ENCODE measurements around the gene CEP72. TPM values are rescaled to one million over a fixed set of nuclear protein-coding genes. Genes with fewer than 3 reads are reported as not detected.

CEP72 gene
- total RNA-seq, 2 donors from 2014 or later: 35.6 to 36.5 TPM

GRCh38 chr5:658103-658502 lies 46.0 kb downstream of the CEP72 start:
- Histone ChIP-seq H3K27me3 (ENCODE audit: control insufficient read depth, insufficient read depth, low read length, poor library complexity, severe bottlenecking) (no peaks in the 10 kb centered on the region), H3K4me3 (ENCODE audit: low read length) (no peak overlapping the region), H3K36me3 (ENCODE audit: control insufficient read depth, insufficient read depth, low read length) (peaks cover 62% of the 10 kb centered on the region), H3K9me3 (ENCODE audit: control insufficient read depth, low read length) (peaks cover 15% of the 10 kb centered on the region), H3K4me1 (ENCODE audit: control insufficient read depth, insufficient read depth, low read length) (no peaks in the 10 kb centered on the region), H3K9ac (ENCODE audit: extremely low read depth, low read length, poor library complexity, severe bottlenecking) (no peak overlapping the region), H3K27ac (ENCODE audit: low read depth, low read length) (no peak overlapping the region)
- Mint-ChIP-seq H3K9me3 (peaks cover 9% of the 10 kb centered on the region), H3K27ac (no peak overlapping the region), H3K4me1 (no peaks in the 10 kb centered on the region), H3K4me3 (no peak overlapping the region), H3K27me3 (ENCODE audit: insufficient read depth) (no peaks in the 10 kb centered on the region), H3K36me3 (ENCODE audit: low read depth) (peaks cover 60% of the 10 kb centered on the region)
- WGBS, 2 experiments (ENCODE audit: insufficient coverage in 1 of 2, insufficient read length in 1 of 2): 91 to 96% methylated on average over 4 to 5 of the region's 5 CpGs
- no peak for DNase-seq
- TF ChIP-seq CTCF (conservative IDR thresholded peaks at IDR 0.05): no peak

DNA sequence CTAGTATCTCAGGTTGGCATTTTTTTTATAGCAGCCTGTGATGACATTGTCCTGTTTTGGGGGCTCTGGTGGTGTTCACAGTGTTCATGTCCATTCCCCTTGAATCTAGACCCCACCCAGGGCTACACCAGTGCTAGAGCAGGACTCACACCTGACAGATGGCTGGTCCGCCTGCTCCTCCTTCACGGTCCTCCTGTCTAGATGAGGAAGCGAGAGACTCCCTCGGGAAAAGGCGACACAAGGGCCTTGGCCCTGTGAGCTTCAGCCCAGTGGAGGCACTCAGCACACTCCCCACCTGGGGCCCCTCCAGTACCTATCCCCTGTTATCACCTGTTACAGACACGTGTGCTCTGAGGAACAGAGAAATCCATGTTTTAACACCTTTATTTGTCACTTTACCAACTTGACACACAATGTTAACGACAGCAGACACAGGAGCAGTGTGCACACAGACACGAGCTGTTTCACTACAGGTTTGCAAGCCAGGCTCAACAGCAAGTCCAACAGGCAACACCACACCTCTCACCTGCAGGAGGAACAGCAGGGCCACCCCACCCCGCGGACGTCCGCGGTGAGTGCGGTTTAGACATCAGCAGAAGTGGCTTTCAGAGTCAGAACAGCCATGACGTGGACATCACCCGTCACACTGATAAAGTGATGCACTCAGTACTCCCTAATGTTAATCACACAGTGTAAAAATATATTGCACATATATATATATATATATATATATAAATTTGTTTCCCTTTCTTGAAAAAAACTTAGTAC lies 47.5 kb downstream of the CEP72 start:
- H3K27me3 Mint-ChIP-seq (ENCODE audit: insufficient read depth): no peaks in the 10 kb centered on the region
- TF ChIP-seq CTCF (conservative IDR thresholded peaks at IDR 0.05): no peak
- H3K4me1 Mint-ChIP-seq: no peaks in the 10 kb centered on the region
- Histone ChIP-seq H3K4me3 (ENCODE audit: low read length) (no peak overlapping the region), H3K4me1 (ENCODE audit: control insufficient read depth, insufficient read depth, low read length) (no peaks in the 10 kb centered on the region), H3K9me3 (ENCODE audit: control insufficient read depth, low read length) (peaks cover 6% of the 10 kb centered on the region), H3K27ac (ENCODE audit: low read depth, low read length) (no peak overlapping the region), H3K36me3 (ENCODE audit: control insufficient read depth, insufficient read depth, low read length) (peaks cover 46% of the 10 kb centered on the region), H3K27me3 (ENCODE audit: control insufficient read depth, insufficient read depth, low read length, poor library complexity, severe bottlenecking) (no peaks in the 10 kb centered on the region), H3K9ac (ENCODE audit: extremely low read depth, low read length, poor library complexity, severe bottlenecking) (no peak overlapping the region)
- no peak overlapping the region for H3K27ac Mint-ChIP-seq
- H3K4me3 Mint-ChIP-seq: no peak overlapping the region
- WGBS, 2 experiments (ENCODE audit: insufficient coverage in 1 of 2, insufficient read length in 1 of 2): 96 to 97% methylated on average over 5 to 16 of the region's 16 CpGs
- DNase-seq: no peak
- peaks cover 66% of the 10 kb centered on the region for H3K36me3 Mint-ChIP-seq (ENCODE audit: low read depth)
- H3K9me3 Mint-ChIP-seq: peaks cover 6% of the 10 kb centered on the region

DNA sequence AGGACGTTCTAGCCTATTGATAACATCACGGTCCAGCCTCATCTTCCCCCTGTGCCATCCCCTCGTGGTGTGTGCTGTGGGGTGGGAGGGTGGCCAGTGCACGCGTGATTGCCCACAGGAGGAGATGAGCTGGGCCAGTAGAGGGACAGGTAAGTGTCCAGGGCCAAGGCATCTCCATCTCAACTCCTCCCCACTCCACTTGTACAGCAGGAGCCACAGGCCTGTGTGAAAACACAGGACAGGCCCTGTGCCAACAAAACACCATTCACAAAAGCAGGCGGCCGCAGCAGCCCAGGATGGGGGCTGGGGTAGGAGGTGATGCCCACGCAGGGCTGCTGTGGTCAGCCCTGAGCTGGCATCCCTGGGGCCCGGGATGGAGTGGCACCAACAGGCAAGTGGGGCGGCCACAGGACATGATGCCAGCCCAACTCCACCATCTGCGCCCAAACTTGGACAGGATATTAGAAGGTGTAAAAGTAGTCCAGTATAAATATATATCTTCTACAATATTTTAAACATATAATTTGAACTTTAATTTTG lies 48.4 kb downstream of the CEP72 start:
- Histone ChIP-seq H3K27me3 (ENCODE audit: control insufficient read depth, insufficient read depth, low read length, poor library complexity, severe bottlenecking) (no peaks in the 10 kb centered on the region), H3K36me3 (ENCODE audit: control insufficient read depth, insufficient read depth, low read length) (peaks cover 45% of the 10 kb centered on the region), H3K27ac (ENCODE audit: low read depth, low read length) (no peak overlapping the region), H3K4me3 (ENCODE audit: low read length) (no peak overlapping the region), H3K4me1 (ENCODE audit: control insufficient read depth, insufficient read depth, low read length) (no peaks in the 10 kb centered on the region), H3K9ac (ENCODE audit: extremely low read depth, low read length, poor library complexity, severe bottlenecking) (no peak overlapping the region), H3K9me3 (ENCODE audit: control insufficient read depth, low read length) (peaks cover 6% of the 10 kb centered on the region)
- no peak overlapping the region for H3K4me3 Mint-ChIP-seq
- no peak for DNase-seq
- peaks cover 66% of the 10 kb centered on the region for H3K36me3 Mint-ChIP-seq (ENCODE audit: low read depth)
- no peak overlapping the region for H3K27ac Mint-ChIP-seq
- 85 to 93% methylated on average over 3 to 9 of the region's 11 CpGs for WGBS, 2 experiments (ENCODE audit: insufficient coverage in 1 of 2, insufficient read length in 1 of 2)
- no peaks in the 10 kb centered on the region for H3K4me1 Mint-ChIP-seq
- no peak for TF ChIP-seq CTCF (conservative IDR thresholded peaks at IDR 0.05)
- no peaks in the 10 kb centered on the region for H3K27me3 Mint-ChIP-seq (ENCODE audit: insufficient read depth)
- peaks cover 6% of the 10 kb centered on the region for H3K9me3 Mint-ChIP-seq

All from endodermal cell (in vitro differentiated cells).